DOHH2 (cell line): Measurements from ENCODE around the gene PYM1.

Experiments
- CTCF ChIP-seq: fragments of 200-600 bp; sonication (generic); IDR thresholded peaks from one replicate; pipeline ENCODE4 v1.5.1; 2014; ENCODE audit warnings: antibody characterized with exemption, mild to moderate bottlenecking, low read depth, low read length; ENCODE audit not compliant: poor library complexity, severe bottlenecking
- EZH2phosphoT487 ChIP-seq: fragments of 200-600 bp; sonication (generic); IDR thresholded peaks from 2 replicates; pipeline ENCODE4 v1.6.1; 2017; ENCODE audit warnings: borderline replicate concordance, mild to moderate bottlenecking, antibody characterized with exemption, low read length, moderate library complexity, mixed read lengths

GRCh38 chr12:55934773-55935172 is 7.1 kb upstream of the PYM1 start:
- TF ChIP-seq CTCF: no peak
- TF ChIP-seq EZH2phosphoT487: no peak
